Calu3 (cell line): ENCODE data around the gene AHSP. TPM values are rescaled to one million over a fixed set of nuclear protein-coding genes. Genes with fewer than 3 reads are reported as not detected.
A peak's percentile ranks its signal among the peaks of the same experiment; 100 is the strongest.

Experiments
- BruUV-seq: library from RNA; stranded (reverse); fragments of 400-500 nt; replicated peaks from 2 replicates; lab custom pipeline; 2021; lab: Mats Ljungman, UMichigan
- CTCF ChIA-PET: fragments of 300-600 bp; sonication (Branson Sonifier 250); formaldehyde crosslinking; loops from one replicate; lab custom pipeline; 2022; ENCODE audit warnings: antibody characterized with exemption; lab: Charles Lee
- DNase-seq: peaks from one replicate; pipeline ENCODE4 v3.0.0; 2022
- H3K27ac Mint-ChIP-seq: one replicate; pipeline ENCODE4 v1.8.0; 2022; ENCODE audit warnings: mixed read lengths; ENCODE audit not compliant: unreplicated experiment
- H3K27me3 Mint-ChIP-seq: one replicate; pipeline ENCODE4 v1.8.0; 2022; ENCODE audit warnings: mixed read lengths; ENCODE audit not compliant: unreplicated experiment
- H3K36me3 Mint-ChIP-seq: one replicate; pipeline ENCODE4 v1.8.0; 2022; ENCODE audit warnings: mild to moderate bottlenecking, moderate library complexity, mixed read lengths; ENCODE audit not compliant: insufficient read depth, unreplicated experiment
- H3K4me1 Mint-ChIP-seq: one replicate; pipeline ENCODE4 v1.8.0; 2022; ENCODE audit warnings: mild to moderate bottlenecking, low read depth, mixed read lengths; ENCODE audit not compliant: unreplicated experiment
- H3K4me3 Mint-ChIP-seq: one replicate; pipeline ENCODE4 v1.8.0; 2022; ENCODE audit warnings: mild to moderate bottlenecking, low read depth, moderate library complexity, mixed read lengths; ENCODE audit not compliant: unreplicated experiment
- H3K9me3 Mint-ChIP-seq: one replicate; pipeline ENCODE4 v1.8.0; 2022; ENCODE audit warnings: low read depth, mixed read lengths; ENCODE audit not compliant: unreplicated experiment
- intact Hi-C: fragments of 100-400 bp; cut with micrococcal nuclease; formaldehyde crosslinking; loops from one replicate; pipeline ENCODE4 v1.10.0; 2022; ENCODE audit not compliant: unreplicated experiment
- total RNA-seq: library from RNA; stranded (reverse); gene quantifications from 2 replicates; pipeline ENCODE4 v1.2.3, GENCODE V29; 2022
- TF ChIP-seq, protein P1 (sequence below): fragments of 200-600 bp; IDR thresholded peaks from one replicate; pipeline ENCODE4 v1.8.0; 2022; ENCODE audit warnings: antibody characterized with exemption; ENCODE audit not compliant: unreplicated experiment

Gene AHSP
- total RNA-seq, 1 experiment from 2014 or later = not detected

DNA sequence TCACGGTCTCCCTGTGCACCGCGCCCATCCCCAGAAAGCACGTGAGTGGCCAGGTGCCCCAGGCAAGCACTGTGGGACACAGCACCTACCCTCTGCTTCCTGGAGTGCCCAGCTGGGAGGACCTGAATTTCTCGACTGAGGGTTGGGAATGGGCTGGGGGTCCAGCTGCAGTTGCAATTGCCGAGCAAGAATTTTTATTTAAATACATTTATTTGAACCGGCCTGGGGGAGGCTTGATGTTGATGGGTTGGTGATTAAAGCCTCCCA lies 38.5 kb upstream of the AHSP start:
- Mint-ChIP-seq H3K36me3 (peaks cover 74% of the 10 kb centered on the region), H3K27me3 (no peaks in the 10 kb centered on the region), H3K4me1 (peaks cover 12% of the 10 kb centered on the region), H3K9me3 (no peaks in the 10 kb centered on the region), H3K27ac (peak overlapping the region; percentile 71), H3K4me3 (peak overlapping the region; percentile 37)
- intact Hi-C loops = loop anchor here (5.0 kb wide), 2 partner anchors 37 to 223 kb away; a partner anchor contains a TSS
- DNase-seq = no peak
- CTCF ChIA-PET = interaction anchor here (1.0 kb wide), 1 partner anchor 30 kb away, joined by 3 read pairs; the partner anchor contains the start of gene ARMC5
- no TSS peak for BruUV-seq
- TF ChIP-seq, protein P1, sequence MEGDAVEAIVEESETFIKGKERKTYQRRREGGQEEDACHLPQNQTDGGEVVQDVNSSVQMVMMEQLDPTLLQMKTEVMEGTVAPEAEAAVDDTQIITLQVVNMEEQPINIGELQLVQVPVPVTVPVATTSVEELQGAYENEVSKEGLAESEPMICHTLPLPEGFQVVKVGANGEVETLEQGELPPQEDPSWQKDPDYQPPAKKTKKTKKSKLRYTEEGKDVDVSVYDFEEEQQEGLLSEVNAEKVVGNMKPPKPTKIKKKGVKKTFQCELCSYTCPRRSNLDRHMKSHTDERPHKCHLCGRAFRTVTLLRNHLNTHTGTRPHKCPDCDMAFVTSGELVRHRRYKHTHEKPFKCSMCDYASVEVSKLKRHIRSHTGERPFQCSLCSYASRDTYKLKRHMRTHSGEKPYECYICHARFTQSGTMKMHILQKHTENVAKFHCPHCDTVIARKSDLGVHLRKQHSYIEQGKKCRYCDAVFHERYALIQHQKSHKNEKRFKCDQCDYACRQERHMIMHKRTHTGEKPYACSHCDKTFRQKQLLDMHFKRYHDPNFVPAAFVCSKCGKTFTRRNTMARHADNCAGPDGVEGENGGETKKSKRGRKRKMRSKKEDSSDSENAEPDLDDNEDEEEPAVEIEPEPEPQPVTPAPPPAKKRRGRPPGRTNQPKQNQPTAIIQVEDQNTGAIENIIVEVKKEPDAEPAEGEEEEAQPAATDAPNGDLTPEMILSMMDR = no peak

DNA sequence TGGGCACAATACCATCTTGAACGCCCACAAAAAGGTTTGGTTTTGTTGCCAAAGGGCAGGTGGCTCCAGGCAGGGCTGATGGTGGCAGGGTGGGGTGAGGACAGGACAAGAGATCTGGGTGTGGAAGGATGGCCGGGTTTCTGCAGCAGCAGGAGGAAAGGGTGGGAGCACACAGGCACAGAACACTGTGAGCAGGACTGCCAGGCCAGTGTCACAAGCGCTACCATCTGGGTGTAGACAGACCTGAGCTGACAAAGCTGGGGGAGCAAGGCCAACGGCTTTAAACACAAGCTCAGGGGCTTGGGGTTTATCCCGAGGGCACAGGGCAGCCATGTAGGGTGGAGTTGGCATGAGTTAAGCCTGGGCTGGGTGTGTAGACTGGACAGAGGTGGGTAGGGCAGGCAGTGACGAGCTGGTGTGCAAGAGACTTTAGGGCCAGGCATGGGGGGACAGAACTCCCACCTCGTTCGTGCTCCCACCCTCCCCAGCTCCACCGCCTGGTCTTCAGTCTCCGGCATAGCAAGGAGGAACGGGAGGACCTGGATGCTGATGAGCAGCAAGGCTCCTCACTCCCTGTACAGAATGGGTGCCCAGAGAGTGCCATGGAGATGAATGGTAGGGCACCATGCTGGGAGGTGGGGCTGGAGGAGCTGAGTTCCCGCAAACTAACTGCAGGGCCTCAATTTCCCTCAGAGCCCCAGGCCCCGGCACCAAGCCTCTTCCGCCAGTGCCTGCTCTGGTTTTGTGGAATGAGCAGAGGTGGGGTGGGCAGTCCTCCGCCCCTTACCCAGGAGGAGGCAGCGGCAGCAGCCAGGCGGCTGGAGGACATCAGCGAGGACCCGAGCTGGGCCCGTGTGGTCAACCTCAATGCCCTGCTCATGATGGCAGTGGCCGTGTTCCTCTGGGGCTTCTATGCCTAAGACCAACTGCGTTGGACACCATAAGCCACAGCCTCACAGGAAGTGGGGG lies 37.8 kb upstream of the AHSP start:
- peaks cover 6% of the 10 kb centered on the region for H3K4me1 Mint-ChIP-seq
- TF ChIP-seq, protein P1 = no peak
- no peak for DNase-seq
- H3K36me3 Mint-ChIP-seq = peaks cover 70% of the 10 kb centered on the region
- TSS peak; percentile 45 for BruUV-seq
- CTCF ChIA-PET = interaction anchor here (1.0 kb wide), 1 partner anchor 30 kb away, joined by 3 read pairs; the partner anchor contains the start of gene ARMC5
- intact Hi-C loops = loop anchor here (5.0 kb wide), 2 partner anchors 38 to 222 kb away; a partner anchor contains a TSS
- peak overlapping the region; percentile 71 for H3K27ac Mint-ChIP-seq
- no peaks in the 10 kb centered on the region for H3K27me3 Mint-ChIP-seq
- peak overlapping the region; percentile 37 for H3K4me3 Mint-ChIP-seq
- no peaks in the 10 kb centered on the region for H3K9me3 Mint-ChIP-seq

DNA sequence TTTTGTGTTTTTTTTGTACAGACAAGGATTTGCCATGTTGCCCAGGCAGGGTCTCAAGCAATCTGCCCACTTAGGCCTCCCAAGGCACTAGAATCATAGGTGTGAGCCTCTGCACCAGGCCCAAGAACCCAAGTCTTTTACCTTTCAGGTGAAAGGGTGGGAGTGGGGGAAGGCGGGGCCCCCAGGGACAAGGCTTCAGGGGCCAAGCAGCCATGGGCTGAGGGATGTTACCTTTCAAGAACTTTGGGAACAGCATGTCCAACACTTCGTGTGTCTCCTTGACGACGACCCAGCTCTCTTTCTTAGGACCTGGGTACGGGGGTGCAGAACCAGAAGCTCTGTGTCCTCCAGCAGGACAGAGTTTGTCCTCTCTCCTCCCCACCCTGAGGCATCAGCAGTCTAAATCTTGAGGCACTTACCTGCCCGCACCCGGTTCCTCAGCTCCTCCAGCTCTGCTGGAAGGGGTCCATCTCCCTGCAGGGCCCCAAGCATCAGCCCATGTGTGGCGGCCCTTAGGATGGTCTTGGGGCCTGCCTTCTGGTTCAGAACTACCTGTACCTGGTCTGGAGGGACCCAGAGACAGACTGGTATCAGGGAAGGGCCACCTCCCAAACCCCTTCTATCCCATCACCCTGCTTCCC lies 35.8 kb upstream of the AHSP start:
- TF ChIP-seq, protein P1 = no peak
- Mint-ChIP-seq H3K36me3 (peaks cover 72% of the 10 kb centered on the region), H3K9me3 (no peaks in the 10 kb centered on the region), H3K4me1 (no peaks in the 10 kb centered on the region), H3K27me3 (no peaks in the 10 kb centered on the region), H3K4me3 (no peak overlapping the region), H3K27ac (no peak overlapping the region)
- no peak for DNase-seq
- BruUV-seq = no TSS peak
- CTCF ChIA-PET = interaction anchor here (0.7 to 1.0 kb wide), 2 partner anchors 31 to 369 kb away, joined by 3 read pairs; no protein-coding TSS in a partner anchor
- intact Hi-C loops = no loop called here

DNA sequence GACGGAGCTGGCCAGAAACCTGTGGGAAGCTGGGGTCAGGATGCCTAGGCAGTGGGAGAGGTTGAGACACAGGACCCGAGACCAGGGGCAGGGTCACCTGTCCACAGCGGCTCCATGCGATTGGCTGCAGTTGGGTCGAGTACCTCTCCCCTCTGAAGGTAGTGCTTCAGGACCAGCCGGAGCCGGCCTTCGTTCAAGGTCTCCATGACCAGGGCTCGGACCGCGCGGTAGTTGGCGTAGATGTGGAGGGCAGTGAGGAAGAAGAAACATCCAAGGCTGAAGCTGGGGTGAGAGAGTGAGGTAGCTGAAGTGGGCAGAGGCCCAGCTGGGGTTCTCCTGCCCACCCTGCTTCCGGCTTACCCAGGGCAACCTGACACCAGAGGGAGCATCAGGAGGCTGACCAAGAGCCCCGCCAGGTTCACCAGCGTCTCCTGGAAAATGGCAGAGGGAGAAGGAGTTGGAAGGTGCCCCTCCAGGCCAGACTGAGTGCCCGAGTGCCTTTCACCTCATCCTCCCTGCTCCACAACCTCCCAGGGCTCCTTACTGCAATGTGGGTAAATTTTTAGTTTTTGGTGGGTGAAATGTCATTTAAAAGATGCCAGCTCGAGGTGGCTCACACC lies 34.1 kb upstream of the AHSP start:
- Mint-ChIP-seq H3K9me3 (no peaks in the 10 kb centered on the region), H3K4me1 (no peaks in the 10 kb centered on the region), H3K27ac (no peak overlapping the region), H3K4me3 (no peak overlapping the region), H3K36me3 (peaks cover 59% of the 10 kb centered on the region), H3K27me3 (no peaks in the 10 kb centered on the region)
- TF ChIP-seq, protein P1 = no peak
- intact Hi-C loops = no loop called here
- BruUV-seq = no TSS peak
- CTCF ChIA-PET = no interaction called here
- no peak for DNase-seq
